ENCODE measurements around the gene PCK1.

The PCK1 gene

GRCh38 chr20:57587989-57588377, 27.1 kb downstream of the PCK1 start:
- no peak for TF ChIP-seq CTCF (IDR thresholded peaks at IDR 0.05; ENCODE audit: insufficient read depth, low read length, missing control alignments)
- no peak overlapping the region for H3K4me3 ChIP-seq (ENCODE audit: low read depth, low read length)
- DNase-seq (ENCODE audit: low read depth, low spot score): no peak
- POLR2A ChIA-PET: no interaction called here
- CTCF ChIA-PET: interaction anchor here (0.8 to 8.5 kb wide), 4 partner anchors 7 to 92 kb away, joined by 3 to 56 read pairs (median 5); no protein-coding TSS in a partner anchor

- no peak for DNase-seq (ENCODE audit: low read depth, low spot score)
- POLR2A ChIA-PET: no interaction called here
- CTCF ChIA-PET: interaction anchor here (0.8 to 1.9 kb wide), 3 partner anchors 75 to 622 kb away, joined by 3 to 7 read pairs (median 3); no protein-coding TSS in a partner anchor
- no peak overlapping the region for H3K4me3 ChIP-seq (ENCODE audit: low read depth, low read length)
- TF ChIP-seq CTCF (IDR thresholded peaks at IDR 0.05; ENCODE audit: insufficient read depth, low read length, missing control alignments): no peak
Observed at GRCh38 chr20:57588596-57588995, 27.7 kb downstream of the PCK1 start.

- no peak overlapping the region for H3K4me3 ChIP-seq (ENCODE audit: low read depth, low read length)
- ChIA-PET POLR2A (no interaction called here), CTCF (interaction anchor here (0.8 to 1.9 kb wide), 2 partner anchors 75 to 622 kb away, joined by 3 to 7 read pairs; no protein-coding TSS in a partner anchor)
- no peak for DNase-seq (ENCODE audit: low read depth, low spot score)
- no peak for TF ChIP-seq CTCF (IDR thresholded peaks at IDR 0.05; ENCODE audit: insufficient read depth, low read length, missing control alignments)
Observed at GRCh38 chr20:57589123-57589727, 28.3 kb downstream of the PCK1 start.

- H3K4me3 ChIP-seq (ENCODE audit: low read depth, low read length): no peak overlapping the region
- DNase-seq (ENCODE audit: low read depth, low spot score): no peak
- TF ChIP-seq CTCF (IDR thresholded peaks at IDR 0.05; ENCODE audit: insufficient read depth, low read length, missing control alignments): no peak
- ChIA-PET CTCF (no interaction called here), POLR2A (no interaction called here)
Observed at GRCh38 chr20:57589728-57590484, 29.0 kb downstream of the PCK1 start.

- no peak for TF ChIP-seq CTCF (IDR thresholded peaks at IDR 0.05; ENCODE audit: insufficient read depth, low read length, missing control alignments)
- POLR2A ChIA-PET: no interaction called here
- no peak for DNase-seq (ENCODE audit: low read depth, low spot score)
- CTCF ChIA-PET: interaction anchor here (1.6 to 13.2 kb wide), 4 partner anchors 7 to 619 kb away, joined by 4 to 303 read pairs (median 163); no protein-coding TSS in a partner anchor
- no peak overlapping the region for H3K4me3 ChIP-seq (ENCODE audit: low read depth, low read length)
Observed at GRCh38 chr20:57590485-57591288, 29.8 kb downstream of the PCK1 start.

All from AG04449 (cell line).